Embryonic facial prominence (tissue), 1 donor: ENCODE data around the gene NKPD1.
"Not testable (repeated sequence)": the region's sequence is repeated elsewhere in the genome, so short reads cannot be mapped to it uniquely, and the experiment has no call there.

Experiments
- DNase-seq: peaks from one replicate; pipeline ENCODE4 v3.0.0-alpha.2; 2016; ENCODE audit errors: extremely low spot score

The NKPD1 gene

DNA sequence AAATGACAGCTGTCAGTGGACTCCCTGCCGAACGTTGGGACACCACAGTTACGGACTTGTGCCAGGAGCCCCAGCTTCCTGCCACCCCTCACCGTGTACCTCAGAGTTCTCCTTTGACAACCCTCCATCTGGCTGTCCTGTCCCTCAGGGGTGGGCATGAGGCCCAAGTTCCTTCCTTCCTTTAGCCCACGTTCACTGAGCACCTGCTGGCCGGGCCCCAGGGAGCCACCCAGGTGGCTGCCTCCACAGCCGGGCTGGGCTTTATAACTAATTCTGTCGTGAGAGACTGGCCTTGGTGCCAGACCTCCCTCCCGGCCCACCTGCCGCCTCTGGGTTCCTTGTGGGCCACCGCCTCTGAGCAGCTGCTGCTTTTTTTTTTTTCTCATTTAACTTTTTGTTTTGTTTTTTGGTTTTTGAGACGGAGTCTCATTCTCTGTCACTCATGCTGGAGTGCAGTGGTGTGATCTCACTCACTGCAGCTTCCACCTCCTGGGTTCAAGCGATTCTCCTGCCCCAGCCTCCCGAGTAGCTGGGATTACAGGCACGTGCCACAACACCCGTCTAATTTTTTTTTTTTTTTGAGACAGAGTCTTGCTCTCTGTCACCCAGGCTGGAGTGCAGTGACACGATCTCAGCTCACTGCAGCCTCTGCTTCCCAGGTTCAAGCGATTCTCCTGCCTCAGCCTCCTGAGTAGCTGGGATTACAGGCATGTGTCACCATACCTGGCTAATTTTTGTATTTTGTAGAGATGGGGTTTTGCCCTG lies 42.0 kb downstream of the NKPD1 start:
- DNase-seq, result not testable (repeated sequence)

DNA sequence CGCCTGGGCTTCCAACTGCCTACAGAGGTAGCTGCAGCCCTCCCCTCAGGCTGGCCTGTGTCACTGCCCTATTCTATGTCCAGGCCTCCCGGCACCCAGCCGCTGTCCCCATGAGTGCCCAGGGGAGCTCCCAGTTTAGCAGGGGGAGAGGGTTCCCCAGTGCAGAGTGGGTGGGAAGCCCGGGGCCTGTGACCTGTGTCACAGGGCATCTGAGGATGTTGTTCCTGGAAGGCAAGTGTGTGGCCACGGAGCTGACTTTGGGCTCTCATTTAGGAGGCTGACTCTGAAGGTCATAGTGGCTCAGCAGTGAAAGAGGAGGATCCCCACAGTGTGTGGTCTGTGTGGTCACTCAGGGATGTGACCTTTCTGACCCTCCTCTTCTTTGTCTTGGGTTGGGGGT lies 42.7 kb downstream of the NKPD1 start:
- DNase-seq, result no peak

DNA sequence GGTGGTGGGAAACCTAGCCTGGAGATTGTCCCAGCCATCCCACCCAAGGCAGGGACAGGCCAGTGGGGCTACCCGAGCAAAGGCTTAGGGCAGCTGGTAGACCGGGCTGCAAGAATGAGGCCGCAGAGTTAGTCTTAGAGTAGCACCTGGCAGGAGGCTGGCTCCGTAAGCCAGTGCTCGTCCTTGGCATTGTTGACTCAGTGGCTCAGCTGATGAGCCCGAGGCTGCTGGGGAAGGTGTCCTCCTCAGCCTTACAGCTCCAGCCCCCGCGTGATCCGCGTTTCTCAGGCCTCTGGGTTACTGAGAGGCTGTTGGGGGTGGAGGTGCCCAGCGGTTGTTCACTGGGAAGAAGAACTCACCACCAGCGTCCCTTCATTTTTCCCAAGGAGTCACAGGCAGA lies 43.1 kb downstream of the NKPD1 start:
- no peak for DNase-seq

DNA sequence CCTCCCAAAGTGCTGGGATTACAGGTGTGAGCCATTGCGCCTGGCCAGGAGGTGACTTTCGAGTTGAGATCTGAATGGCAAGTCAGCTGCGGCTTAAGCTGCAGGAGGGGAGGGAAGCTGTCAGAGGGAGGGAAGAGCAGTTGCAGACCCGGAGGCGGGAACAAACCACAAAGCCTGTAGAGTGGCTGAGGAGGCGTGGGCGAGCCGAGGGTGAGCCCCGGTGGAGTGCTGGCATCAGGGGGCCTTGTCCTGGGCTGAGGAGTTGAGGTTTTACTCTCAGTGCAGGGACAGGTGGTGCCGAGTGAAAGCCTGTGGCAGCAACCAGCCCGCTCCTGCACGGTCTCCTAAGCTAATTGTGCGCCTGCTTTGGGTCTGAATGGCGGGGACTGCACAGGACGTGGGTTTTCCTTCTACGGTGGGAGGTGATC lies 43.6 kb downstream of the NKPD1 start:
- no peak for DNase-seq

DNA sequence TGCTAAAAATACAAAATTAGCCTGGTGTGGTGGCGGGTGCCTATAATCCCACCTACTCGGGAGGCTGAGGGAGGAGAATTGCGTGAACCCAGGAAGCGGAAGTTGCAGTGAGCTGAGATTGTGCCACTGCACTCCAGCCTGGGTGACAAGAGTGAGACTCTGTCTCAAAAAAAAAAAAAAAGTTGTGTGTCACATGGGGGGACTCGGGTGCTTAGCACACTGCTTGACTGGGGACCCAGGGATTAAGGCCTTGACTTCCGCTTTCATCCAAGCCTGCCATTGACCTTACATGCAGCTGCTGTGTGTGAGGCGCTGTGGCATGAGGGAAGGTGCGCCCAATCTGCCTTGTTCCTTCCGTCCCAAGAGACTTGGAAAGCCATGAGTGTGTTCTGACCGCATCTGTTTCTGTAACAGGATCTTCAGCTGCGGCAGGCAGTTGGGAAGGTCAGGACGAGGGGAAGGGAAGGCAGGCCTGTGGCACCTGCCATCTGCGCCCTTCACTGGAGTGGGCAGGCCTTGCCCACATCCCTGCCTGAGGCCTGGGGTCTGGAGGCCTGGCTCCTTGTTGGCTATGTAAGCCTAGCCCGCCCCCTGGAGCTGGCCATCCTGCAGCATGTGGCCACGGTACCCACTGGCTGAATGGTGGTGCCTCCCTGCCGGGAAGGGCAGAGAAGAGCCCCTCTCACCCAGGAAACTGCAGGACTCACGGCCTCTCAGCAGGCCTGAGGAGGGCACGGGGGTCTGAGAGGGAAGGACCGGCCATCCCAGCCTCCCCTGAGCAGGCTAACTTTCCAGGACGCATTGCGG lies 44.8 kb downstream of the NKPD1 start:
- no peak for DNase-seq

DNA sequence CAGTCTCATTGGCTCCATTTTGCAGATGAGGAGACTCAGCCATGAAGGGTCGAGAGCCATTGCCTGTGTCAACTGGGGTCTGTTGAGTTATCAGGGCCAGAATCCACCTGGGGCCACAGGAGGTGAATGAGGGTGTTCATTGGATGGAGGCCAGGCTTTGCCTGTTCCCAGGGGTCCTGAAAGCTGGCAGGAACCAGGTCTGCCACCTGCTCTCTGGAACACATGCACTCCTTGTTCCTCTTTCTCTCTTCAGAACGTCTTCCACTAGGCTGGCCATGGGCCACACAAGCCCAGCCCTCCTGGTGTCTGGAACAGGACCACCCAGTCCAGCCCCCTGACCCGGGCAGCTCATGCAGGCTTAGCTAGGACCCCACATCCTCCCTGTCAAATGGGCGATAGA lies 46.7 kb downstream of the NKPD1 start:
- DNase-seq, result no peak

DNA sequence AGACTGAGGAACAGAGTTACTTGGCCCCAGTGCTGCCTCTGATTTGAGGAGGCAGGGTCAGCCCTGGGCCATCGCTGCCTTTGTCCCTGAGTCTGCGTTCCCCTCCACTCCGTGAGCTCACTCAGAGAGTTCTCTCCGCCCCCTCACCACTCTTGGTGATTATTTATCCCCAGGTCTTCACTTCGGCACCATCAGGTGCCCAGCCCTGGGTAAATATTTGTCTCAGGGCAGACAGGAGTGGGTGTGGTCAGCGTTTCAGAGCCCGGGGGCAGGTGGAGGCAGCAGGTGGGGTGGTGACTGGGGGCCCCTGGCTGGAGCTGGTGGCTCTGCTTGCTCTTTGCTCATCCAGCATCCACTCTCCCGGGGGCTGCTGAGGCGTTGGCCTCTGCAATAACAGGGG lies 47.2 kb downstream of the NKPD1 start:
- DNase-seq, result no peak

DNA sequence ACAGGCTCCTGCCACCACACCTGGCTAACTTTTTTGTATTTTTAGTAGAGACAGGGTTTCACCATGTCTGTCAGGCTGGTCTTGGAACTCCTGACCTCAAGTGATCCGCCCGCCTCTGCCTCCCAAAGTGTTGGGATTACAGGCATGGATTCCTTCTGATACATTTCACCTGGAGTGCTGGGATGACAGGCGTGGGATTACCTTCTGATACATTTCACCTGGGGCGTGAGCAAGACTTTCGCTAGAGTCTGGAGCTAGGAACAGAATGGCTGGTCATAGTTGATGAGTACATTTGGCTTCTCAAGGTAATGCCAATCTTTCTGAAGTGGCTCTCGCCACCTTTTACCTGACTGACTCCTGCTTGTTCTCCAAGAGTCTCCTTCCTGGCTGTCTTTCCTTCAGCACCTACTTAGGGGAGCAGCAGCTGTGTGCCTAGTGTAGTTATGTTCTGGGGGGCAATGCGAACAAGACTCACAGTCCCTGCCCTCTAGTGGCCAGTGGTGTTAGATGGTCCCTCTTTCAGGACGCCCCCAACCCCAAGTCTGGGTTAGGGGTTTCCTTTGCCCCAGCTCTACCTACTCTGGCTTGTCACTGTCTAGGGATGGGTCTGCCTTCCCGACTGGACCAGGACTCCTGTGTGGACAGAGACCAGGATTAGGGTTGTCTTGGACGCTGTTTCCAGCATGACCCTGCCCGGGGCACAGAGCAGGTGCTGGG lies 48.5 kb downstream of the NKPD1 start:
- no peak for DNase-seq
